T-helper 22 cell (primary cell): ENCODE results near the gene OR51D1.

ENCODE experiments used
- DNase-seq: peaks from one replicate; pipeline ENCODE4 v3.0.0-alpha.2; 2020; ENCODE audit warnings: low read depth

Gene OR51D1

DNA sequence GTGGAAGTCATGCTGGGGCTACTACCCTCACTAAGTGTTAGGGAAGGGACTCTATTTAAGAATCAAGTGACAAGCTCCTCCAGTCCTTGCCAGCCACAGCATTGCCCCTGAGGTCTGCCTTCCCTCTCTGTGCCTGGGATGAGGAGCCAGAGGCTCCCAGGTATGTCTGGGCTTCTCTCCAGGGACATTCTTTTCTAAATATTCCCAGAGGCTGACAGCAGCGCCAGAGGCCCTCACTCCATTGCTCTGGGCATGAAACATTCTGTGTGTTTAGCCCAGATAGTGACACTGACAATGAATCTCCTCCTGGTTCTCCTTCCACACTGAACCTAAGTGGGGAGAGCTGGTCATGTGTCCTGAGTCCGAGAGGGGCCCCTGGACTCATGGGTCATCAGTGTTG is 8.7 kb downstream of the OR51D1 start:
- no peak for DNase-seq

DNA sequence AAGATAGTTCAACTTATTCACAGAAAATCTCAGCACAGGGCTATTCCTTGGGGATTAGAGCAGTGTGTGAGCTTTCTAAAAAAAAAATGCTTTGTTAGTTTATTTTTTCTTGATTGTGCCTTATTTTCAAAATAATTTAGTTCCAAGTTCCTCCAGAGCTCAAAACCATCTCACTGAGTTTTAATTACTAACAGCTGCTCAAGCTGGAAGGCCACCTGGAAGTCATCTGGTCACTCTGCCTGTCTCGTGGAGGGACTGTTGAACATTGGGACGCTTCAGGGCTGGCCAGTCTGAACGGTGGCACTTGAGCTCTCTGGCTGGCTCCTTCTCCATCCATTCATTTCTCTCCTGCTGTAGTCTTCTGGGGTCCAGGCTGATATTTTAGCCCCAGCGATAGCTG is 10.5 kb downstream of the OR51D1 start:
- no peak for DNase-seq

DNA sequence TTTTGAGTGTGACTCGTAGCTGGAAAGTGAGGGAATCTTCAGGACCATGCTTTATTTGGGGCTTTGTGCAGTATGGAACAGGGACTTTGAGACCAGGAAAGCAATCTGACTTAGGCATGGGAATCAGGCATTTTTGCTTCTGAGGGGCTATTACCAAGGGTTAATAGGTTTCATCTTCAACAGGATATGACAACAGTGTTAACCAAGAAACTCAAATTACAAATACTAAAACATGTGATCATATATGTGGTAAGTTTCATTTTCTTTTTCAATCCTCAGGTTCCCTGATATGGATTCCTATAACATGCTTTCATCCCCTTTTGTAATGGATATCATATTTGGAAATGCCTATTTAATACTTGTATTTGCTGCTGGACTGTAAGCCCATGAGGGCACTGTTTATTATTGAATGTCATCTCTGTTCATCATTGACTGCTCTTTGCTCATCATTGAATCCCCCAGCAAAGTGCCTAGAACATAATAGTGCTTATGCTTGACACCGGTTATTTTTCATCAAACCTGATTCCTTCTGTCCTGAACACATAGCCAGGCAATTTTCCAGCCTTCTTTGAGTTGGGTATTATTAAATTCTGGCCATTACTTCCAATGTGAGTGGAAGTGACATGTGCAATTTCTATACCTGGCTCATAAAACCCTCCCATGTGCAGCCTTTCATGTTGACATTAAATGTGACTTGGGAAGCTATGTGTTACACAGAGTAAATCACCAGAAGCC is 17.5 kb downstream of the OR51D1 start:
- no peak for DNase-seq

DNA sequence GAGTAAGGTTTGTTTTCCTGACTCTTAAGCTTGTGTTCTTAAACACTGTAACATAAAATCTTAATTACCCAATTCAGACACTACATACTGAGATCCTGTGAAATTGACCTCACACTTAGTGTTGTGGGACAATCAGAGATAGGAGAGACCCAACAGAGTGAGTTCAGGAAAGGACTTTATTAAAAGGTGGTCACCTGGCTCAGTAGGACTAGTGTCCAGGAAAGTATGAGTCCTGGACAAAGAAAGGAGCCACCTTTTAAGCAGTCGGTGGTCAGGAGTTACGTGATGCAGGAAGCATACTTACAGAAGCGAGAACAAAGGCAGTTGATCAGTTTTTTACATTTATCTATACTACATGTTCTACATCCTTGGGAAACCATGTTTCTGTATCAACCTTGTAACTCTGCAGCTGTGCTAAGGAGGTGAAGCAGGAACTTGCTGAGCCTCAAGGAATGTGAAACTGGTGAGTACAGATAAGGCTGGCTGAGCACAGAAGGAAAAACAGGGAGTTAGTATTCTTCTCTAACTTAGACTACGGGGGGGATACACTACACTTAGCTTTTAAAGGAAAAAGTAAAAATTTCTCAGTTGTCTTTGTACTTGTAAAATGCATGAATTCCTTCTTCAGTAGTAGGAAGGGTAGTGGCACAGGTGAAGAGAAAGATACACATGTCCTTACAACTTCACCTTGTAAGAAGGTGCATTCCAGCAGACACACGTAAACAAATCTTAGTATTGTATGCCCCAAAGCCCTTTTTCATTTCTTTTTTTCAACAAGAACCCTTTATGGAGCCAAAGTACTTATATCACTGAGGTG is 21.6 kb downstream of the OR51D1 start:
- no peak for DNase-seq

DNA sequence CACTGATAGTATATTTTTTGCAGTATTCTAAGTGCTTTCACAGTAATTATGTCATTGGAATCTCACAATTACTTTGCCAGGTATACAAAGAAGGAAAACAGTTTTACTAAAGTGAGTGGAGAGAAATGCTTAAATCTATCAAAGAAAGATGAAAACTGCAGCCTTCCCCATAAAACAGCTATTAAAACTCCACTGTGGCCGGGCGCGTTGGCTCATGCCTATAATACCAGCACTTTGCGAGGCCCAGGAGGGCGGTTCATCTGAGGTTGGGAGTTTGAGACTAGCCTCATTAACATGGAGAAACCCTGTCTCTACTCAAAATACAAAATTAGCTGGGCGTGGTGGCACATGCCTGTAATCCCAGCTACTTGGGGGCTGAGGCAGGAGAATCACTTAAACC is 25.6 kb downstream of the OR51D1 start:
- DNase-seq, result no peak

DNA sequence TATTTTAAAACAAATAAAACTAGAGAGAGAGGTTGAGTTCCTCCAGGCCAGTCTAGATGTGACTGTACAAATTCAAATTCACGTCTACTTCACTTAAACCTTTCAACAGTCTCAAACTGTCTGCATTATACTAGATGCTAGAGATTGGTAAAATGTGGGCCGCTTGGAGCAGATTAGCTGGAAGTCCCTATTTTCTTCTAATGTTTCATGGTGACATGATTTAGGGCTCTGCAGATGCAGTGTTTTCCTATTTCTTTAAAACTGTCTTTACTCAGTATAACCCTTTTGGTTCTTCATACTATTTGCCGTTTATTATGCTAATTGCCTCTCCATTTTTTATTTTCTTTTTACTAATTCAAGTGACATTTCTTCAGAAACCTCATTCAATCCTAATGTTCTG is 26.9 kb downstream of the OR51D1 start:
- DNase-seq, result no peak

DNA sequence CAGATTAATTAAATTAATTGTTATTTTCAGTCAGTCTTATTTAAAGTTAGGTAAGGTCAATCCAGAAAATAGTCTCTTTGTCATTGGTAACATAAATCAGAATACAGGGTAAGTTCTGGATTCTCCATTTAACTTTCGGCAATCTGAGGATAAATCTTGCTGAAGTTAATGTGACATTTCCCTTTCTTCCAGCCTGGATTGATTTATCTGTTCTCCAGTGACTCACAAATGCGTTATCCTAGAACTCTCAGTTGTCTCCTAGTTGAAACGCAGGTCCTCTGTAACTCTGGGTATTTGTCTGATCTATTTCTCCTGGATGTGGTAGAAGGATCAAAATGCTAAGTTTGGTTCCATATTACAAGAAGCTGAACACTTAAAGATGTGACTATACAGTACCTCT is 27.5 kb downstream of the OR51D1 start:
- no peak for DNase-seq

DNA sequence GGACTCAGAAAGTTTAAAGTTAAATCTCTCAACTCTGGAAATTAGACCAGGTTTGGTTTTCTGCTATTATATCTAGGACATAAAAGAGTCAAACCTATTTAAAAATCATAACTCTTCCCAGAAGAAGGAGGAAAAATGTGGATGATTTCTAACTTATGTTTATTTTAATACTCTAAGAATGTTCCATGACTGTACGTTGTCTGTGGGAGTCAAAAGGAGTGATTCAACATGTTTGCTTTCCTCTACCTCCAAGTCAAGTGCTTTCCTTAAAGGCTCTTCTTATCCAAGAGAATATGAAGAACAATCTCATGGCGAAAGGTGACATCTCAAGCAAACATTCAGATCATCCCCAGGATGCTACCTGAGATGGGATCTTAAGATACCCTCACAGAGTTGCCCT is 28.1 kb downstream of the OR51D1 start:
- DNase-seq, result no peak

DNA sequence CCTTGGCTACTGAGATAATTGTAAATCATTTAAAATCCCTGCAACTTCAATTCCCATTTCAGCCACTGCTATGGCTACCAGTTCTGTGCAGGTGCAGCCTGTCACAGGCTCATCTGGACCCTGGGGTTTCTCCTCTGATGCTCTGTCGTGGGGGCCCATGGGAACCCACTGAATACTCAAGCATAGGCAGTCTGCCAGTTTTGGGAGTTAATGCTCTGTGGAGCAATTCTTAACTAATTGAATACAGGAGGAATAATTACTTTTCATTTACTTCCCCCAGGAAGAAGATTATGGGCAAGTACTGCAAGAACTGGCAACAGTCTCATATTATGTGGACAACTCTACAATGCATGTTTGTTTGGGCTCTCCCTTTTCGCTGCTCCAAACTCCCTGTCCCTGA is 34.5 kb downstream of the OR51D1 start:
- DNase-seq, result no peak

DNA sequence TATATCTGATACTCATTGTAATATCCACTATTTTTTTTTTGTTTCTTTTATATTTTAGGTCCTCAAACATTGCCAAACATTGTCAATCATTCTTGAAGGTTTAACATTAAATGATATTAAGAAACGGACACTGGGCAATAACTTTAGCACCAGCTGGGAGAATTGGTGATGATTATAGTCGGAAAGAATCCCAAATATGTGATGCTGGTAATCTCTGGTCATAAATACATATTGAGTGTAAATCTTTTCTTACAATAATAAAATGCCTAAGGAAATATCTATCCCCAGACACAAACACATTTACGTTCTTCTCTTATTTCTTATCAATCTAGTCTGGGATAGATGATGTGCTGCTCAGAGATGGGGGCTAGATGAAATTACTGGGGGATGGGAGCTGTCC is 35.2 kb downstream of the OR51D1 start:
- DNase-seq, result no peak

DNA sequence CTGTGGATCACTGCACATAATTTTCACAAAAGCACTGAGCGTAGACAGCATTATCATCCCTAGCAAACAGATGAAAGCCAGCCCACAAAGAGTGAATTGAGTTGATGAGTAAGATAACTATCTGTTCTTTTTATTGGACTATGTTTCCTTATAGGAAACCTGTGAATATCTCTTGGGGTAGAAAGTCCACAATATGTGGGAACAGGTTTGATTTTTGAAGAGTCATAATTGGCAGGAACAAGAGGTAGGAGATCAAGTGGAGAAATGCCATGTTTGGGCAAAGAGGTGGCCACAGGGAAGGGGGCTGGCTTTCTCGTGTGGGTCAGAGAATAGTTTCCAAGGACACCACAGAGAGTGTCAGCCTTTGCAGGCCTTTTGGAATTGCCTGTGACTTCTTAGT is 36.5 kb downstream of the OR51D1 start:
- no peak for DNase-seq

DNA sequence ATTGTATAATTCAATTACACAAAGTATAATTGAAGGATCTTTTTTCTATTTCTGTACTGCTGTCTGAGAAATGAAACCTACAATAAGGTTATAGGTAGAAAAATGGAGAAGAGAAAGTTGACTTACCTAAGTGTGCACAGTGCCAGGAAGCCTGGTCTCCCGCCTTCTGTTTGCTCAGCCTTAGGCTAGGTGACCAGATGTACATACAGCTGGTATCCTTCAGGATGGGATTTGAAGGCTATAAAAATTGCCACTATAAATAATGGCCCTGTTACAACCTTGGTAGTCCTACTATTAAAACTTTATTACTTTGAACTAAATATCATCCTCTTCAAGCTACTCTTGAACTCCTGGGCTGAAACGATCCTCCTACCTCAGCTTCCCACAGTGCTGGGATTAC is 40.7 kb downstream of the OR51D1 start:
- no peak for DNase-seq

DNA sequence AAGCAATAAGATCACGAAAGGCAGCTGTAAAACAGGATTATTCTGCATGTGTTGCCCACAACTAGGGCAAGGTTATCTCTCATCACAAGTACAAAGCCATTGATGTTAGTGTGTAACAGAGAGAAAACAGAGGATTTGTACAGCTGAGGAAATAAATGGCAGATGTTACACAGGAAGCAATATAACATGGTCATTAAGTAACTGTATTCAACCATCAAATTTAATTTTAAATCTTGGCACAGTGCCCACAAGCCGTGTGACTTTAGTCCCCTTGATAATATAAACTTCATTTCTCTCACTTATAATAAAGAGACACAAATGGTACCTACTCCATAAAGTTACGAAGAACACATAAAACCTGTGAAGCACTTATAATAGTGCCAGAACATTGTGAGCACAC is 43.1 kb downstream of the OR51D1 start:
- no peak for DNase-seq

DNA sequence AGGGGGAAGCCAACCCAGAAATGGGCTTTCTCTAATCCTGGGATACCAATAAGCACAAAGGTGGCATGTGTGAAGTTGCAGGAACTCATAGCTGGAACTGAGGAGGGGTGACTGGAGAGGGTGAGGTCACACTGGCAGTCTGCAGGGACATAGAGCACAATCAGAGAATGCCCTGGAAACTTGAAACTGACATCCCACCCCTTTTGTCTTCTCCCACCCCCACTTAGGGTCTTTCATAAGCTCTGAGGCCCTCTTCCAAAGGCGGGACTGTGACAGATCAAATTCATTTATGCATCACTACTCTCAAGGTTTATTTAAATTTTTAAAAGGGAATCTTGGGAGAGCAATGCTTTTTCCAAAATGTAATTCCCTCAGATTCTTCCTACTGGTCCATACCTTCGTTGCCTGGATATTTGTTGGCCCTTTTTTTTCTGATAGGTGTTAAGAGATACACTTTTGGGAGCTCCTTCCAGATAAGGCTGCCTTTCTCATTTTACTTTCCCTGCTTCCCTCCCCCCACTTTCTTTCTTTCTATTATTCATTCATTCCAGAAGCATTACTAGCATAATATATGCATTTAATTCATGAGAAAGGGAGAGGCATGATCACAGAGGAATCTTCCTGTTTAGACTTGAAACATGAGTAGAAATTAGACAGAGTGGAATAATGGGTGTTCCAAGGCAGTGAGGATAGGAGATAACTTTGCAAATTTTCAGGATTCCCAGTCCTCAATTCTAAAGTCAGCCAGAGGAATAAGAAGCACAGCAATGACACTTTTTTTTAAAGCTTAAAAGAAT is 45.5 kb downstream of the OR51D1 start:
- no peak for DNase-seq

DNA sequence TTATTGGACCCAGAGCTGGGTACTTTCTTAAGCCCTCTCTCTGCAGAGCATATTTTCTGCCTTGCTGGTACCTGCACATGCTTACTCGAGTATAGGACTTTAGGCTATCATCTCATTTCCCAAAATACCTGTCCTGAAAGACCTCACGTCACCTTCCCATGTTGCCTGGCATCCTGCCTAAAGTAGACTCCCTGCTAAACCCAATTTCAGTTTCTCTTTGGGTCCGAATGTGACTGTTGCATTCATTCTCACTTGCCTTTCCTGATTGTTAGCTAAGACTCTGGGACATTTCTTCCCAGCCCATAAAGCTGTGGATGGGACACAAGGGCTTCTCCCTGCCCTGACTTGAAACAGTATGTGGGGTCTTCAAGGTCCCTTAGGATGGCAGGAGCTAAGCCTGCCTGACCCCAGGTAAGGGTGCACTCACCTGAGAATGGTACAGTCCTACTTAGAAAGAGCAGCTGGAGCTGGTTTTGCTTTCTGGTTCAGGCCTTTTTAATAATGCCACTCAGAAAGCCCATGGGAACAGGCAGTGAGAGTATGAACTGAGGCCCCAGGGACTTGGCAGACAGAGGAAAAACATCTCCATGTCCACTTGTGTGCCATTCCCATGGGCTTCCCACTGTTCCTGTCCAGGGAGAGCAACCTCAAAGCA is 47.5 kb downstream of the OR51D1 start:
- DNase-seq, result no peak
